ENCODE measurements around the gene LYRM2.

GRCh38 chr6:89525786-89526562 is 112.6 kb downstream of the LYRM2 start:
- TF ChIP-seq CTCF (IDR thresholded peaks at IDR 0.05; ENCODE audit: poor library complexity) = no peak
- no peak for TF ChIP-seq EZH2 (IDR thresholded peaks at IDR 0.05; ENCODE audit: borderline replicate concordance)
- TF ChIP-seq EZH2phosphoT487 (IDR thresholded peaks at IDR 0.05; ENCODE audit: low read depth, severe bottlenecking, unreplicated experiment) = no peak

Data from hepatocyte (in vitro differentiated cells).